Stomach (tissue), 9 donors: ENCODE measurements around the gene ADD1. TPM values are rescaled to one million over a fixed set of nuclear protein-coding genes. Genes with fewer than 3 reads are reported as not detected.

Experiments used
- DNase-seq, 2 donors: peaks; one replicate each; pipeline versions ENCODE4 v3.0.0 to v3.0.0-alpha.2; 2013 to 2019
- H3K27ac ChIP-seq, 5 donors: fragments of 200-600 bp in 4 of 5; sonication (generic) in 4 of 5; one replicate each; pipeline ENCODE4 v1.5.1; 2013 to 2019; ENCODE audit warnings: mild to moderate bottlenecking in 1 of 5, moderate library complexity in 1 of 5
- H3K27me3 ChIP-seq, 3 donors: fragments of 200-600 bp; sonication (generic); one replicate each; pipeline ENCODE4 v1.5.1; 2017 to 2019; ENCODE audit warnings: mixed run types in 1 of 3
- H3K36me3 ChIP-seq, 4 donors: fragments of 200-600 bp; sonication (generic); 1 replicate in 3 of 4; 2 replicates in 1 of 4; pipeline ENCODE4 v1.5.1; 2016 to 2019
- H3K4me1 ChIP-seq, 4 donors: fragments of 200-600 bp; sonication (generic); one replicate each; pipeline ENCODE4 v1.5.1; 2016 to 2019
- H3K4me3 ChIP-seq, 4 donors: fragments of 200-600 bp; sonication (generic) in 3 of 4; one replicate each; pipeline ENCODE4 v1.5.1; 2016 to 2019; ENCODE audit warnings: mild to moderate bottlenecking in 1 of 4
- H3K9me3 ChIP-seq, 4 donors: fragments of 200-600 bp; sonication (generic); one replicate each; pipeline ENCODE4 v1.5.1; 2016 to 2019
- EP300 ChIP-seq: sonication (generic); formaldehyde crosslinking; IDR thresholded peaks from one replicate; pipeline ENCODE4 v1.6.1; 2017; ENCODE audit warnings: antibody characterized with exemption
- POLR2A ChIP-seq, 4 donors: fragments of 450-650 bp; IDR thresholded peaks; one replicate each; pipeline ENCODE4 v1.6.1; 2016; ENCODE audit warnings: antibody characterized with exemption in 4 of 4, control low read depth in 2 of 4, mild to moderate bottlenecking in 1 of 4, moderate library complexity in 1 of 4
- POLR2AphosphoS5 ChIP-seq, 3 donors: sonication (generic); formaldehyde crosslinking; IDR thresholded peaks; one replicate each; pipeline ENCODE4 v1.6.1; 2016; ENCODE audit warnings: antibody characterized with exemption in 3 of 3
- WGBS, 5 donors: extraction: QIAGEN DNeasy Blood & Tissue Kit in 3 of 5; methylation state at CpG; one replicate each; pipeline versions ENCODE4 v1.1.5 to v1.1.7; 2013 to 2018; 5-methylcytosine and 5-hydroxymethylcytosine counted together
- intact Hi-C: fragments of 100-400 bp; cut with DNase I; formaldehyde crosslinking; loops from one replicate; pipeline ENCODE4 v1.15.1; 2023; ENCODE audit warnings: low total_unique reads
- polyA plus RNA-seq, 3 donors: library from polyadenylated mRNA; stranded (reverse); fragments of 200-250 nt; gene quantifications; one replicate each; pipeline ENCODE4 v1.2.3, GENCODE V29; 2013
- total RNA-seq, 5 donors: library from RNA; depleted of rRNA; stranded (reverse); fragments of >200 nt; gene quantifications; one replicate each; pipeline versions ENCODE4 v1.1.0 to v1.2.3, GENCODE V29; 2014 to 2016
- TF ChIP-seq, protein P1 (sequence below), 7 experiments: fragments of 450-650 bp in 4 of 7; fragments of 200-600 bp in 3 of 7; sonication (generic) in 3 of 7; IDR thresholded peaks; one replicate each; pipeline ENCODE4 v1.5.1; 2016 to 2019; ENCODE audit warnings: antibody characterized with exemption in 7 of 7, control low read depth in 2 of 7, mild to moderate bottlenecking in 1 of 7
- donor health status: healthy with polysubstance abuse.
- donor health status: Bipolar disorder and iron deficiency.
- donor health status: healthy.

ADD1 gene
- total and polyA plus RNA-seq, 8 donors, result 103 to 1,174 (median 207) TPM

- 86 to 93% (median 89%) methylated on average over 14 of the region's 14 CpGs for WGBS, 5 donors
- H3K4me3 ChIP-seq, result no peak overlapping the region
- H3K27ac ChIP-seq, result no peak overlapping the region
- peaks cover 46 to 70% (median 64%) of the 10 kb centered on the region in 4 donors for H3K36me3 ChIP-seq
- intact Hi-C loops, result loop anchor here (10.0 kb wide), 1 partner anchor 174 kb away; no protein-coding TSS in a partner anchor
- no peak for DNase-seq
- TF ChIP-seq EP300, result no peak
- TF ChIP-seq POLR2A (IDR thresholded peaks at IDR 0.05), result no peak
- TF ChIP-seq POLR2AphosphoS5 (IDR thresholded peaks at IDR 0.05), result no peak
- TF ChIP-seq, protein P1, sequence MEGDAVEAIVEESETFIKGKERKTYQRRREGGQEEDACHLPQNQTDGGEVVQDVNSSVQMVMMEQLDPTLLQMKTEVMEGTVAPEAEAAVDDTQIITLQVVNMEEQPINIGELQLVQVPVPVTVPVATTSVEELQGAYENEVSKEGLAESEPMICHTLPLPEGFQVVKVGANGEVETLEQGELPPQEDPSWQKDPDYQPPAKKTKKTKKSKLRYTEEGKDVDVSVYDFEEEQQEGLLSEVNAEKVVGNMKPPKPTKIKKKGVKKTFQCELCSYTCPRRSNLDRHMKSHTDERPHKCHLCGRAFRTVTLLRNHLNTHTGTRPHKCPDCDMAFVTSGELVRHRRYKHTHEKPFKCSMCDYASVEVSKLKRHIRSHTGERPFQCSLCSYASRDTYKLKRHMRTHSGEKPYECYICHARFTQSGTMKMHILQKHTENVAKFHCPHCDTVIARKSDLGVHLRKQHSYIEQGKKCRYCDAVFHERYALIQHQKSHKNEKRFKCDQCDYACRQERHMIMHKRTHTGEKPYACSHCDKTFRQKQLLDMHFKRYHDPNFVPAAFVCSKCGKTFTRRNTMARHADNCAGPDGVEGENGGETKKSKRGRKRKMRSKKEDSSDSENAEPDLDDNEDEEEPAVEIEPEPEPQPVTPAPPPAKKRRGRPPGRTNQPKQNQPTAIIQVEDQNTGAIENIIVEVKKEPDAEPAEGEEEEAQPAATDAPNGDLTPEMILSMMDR (IDR thresholded peaks at IDR 0.05), result no peak
- H3K4me1 ChIP-seq, result peaks cover 25 to 41% (median 40%) of the 10 kb centered on the region in 4 donors
- no peaks in the 10 kb centered on the region for H3K27me3 ChIP-seq
- no peaks in the 10 kb centered on the region for H3K9me3 ChIP-seq
Observed at GRCh38 chr4:2938906-2939305, 95.3 kb downstream of the ADD1 start.

DNA sequence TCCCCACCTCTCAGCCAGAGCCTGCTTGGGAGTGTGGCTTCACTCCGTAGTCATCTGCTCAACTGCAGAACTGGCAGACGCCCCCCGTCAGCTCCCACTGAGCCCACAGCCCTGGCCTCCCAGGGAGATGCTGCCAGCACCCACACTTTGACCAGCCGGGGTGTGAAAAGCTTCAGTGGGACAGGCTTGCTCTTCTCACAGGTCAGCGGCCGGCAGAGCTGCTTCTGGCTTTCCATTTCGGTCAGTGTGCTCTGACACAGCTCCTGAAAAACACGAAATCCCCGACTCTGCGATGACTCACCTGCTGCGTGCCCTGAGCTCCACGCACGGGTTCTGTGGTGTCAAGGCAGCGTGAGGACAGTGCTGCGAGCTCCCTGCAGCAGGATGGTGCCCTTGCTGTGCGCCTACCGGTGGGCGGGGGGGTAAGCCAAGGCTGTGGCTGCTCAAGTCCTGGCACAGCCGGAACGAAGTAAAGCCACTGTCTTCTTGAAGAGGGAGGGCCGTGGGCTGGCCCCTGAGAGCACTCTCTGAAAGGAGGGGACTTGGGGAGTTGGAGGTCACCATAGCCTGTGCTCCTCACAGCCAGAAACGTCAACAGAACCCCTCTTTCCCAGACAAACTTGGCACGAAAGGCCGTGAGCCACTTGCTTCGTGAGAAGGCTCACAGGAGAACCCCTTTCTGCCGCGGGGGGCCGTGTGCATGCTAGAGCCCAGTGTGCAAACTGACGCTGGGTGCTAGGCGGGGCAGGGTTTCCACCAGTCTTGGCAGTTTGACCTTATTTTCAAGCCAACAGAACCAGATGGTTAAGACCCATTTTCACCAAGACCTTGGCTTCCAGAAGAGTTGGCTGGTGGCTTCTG is 96.0 kb downstream of the ADD1 start:
- H3K27me3 ChIP-seq, result no peaks in the 10 kb centered on the region
- intact Hi-C loops, result loop anchor here (10.0 kb wide), 1 partner anchor 175 kb away; no protein-coding TSS in a partner anchor
- TF ChIP-seq POLR2AphosphoS5 (IDR thresholded peaks at IDR 0.05) (no peak), POLR2A (IDR thresholded peaks at IDR 0.05) (no peak), EP300 (no peak)
- TF ChIP-seq, protein P1 (IDR thresholded peaks at IDR 0.05), result no peak
- no peak overlapping the region for H3K27ac ChIP-seq
- H3K4me1 ChIP-seq, result peaks cover 25 to 40% (median 38%) of the 10 kb centered on the region in 4 donors
- WGBS, 5 donors, result 84 to 91% (median 86%) methylated on average over 14 to 30 of the region's 30 CpGs
- H3K9me3 ChIP-seq, result no peaks in the 10 kb centered on the region
- peaks cover 51 to 77% (median 71%) of the 10 kb centered on the region in 4 donors for H3K36me3 ChIP-seq
- peak in 1 of 2 donors; percentile 19 for DNase-seq
- no peak overlapping the region for H3K4me3 ChIP-seq

DNA sequence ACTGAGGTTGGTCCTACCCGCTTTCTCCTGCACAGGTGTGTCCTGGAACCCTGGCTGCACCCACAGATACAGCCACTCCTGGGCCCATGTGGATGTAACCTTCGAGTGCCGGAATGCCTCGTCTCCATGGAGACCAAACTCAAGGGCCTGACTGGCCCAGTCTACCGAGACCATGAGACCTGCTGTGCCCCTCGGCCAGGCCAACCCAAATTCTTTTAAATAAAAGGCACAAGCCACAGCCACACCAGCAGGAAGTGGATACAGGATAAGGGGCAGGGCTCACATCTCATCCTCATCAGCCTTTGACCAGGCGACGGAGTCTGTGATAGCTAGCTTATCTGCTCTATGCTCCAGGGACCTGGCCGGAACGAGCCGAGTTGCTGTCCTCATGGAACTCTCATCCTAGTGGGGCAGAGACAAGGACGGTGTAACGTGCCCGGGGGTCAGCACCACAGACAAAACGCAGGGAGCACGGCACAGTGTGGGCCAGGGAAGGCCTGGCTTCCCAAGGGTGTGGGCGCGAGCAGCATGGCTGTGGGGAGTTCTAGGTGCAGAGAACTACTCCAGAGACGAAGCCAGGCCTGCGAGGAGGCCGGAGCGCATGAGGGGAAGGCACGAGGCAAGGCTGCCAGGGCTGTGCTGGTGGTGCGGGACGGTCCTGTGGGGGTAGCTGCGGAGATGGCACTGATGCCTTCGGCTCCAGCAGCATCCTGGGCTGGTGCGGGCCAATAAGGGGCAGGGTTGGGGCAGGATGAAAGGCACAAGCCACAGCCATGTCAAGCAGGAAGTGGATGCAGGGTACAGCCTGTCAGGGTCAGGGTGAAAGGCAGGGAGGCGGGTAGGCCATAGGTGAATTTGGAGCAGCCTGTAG is 96.9 kb downstream of the ADD1 start:
- intact Hi-C loops, result no loop called here
- no peak for DNase-seq
- Histone ChIP-seq H3K36me3 (peaks cover 60 to 86% (median 80%) of the 10 kb centered on the region in 4 donors), H3K27me3 (no peaks in the 10 kb centered on the region), H3K4me3 (no peak overlapping the region), H3K4me1 (peaks cover 21 to 35% (median 32%) of the 10 kb centered on the region in 4 donors), H3K27ac (no peak overlapping the region), H3K9me3 (no peaks in the 10 kb centered on the region)
- 90 to 92% (median 91%) methylated on average over 21 to 29 of the region's 29 CpGs for WGBS, 5 donors
- TF ChIP-seq POLR2A (IDR thresholded peaks at IDR 0.05), result no peak
- TF ChIP-seq POLR2AphosphoS5 (IDR thresholded peaks at IDR 0.05), result no peak
- no peak for TF ChIP-seq EP300
- TF ChIP-seq, protein P1 (IDR thresholded peaks at IDR 0.05), result no peak
